ENCODE data around the gene CSHL1. TPM values are rescaled to one million over a fixed set of nuclear protein-coding genes. Genes with fewer than 3 reads are reported as not detected.

CSHL1 gene
- polyA plus RNA-seq, 3 donors = not detected

GRCh38 chr17:63933598-63933997 is 22.5 kb upstream of the CSHL1 start:
- no peaks in the 10 kb centered on the region for H3K79me2 ChIP-seq (ENCODE audit: insufficient read depth, low read length)
- peaks cover 4 to 5% of the 10 kb centered on the region in 2 donors for H3K36me3 Mint-ChIP-seq
- no peak overlapping the region for H3K9ac ChIP-seq (ENCODE audit: insufficient read depth, low read length, poor library complexity, severe bottlenecking)
- TF ChIP-seq CTCF (IDR thresholded peaks at IDR 0.05) = no peak
- peaks cover 0 to 8% of the 10 kb centered on the region in 2 donors for H3K36me3 ChIP-seq (replicated peaks in 1 of 2; ENCODE audit: control insufficient read depth in 1 of 2, insufficient read depth in 2 of 2, low read length in 2 of 2)
- no peaks in the 10 kb centered on the region for H4K20me1 ChIP-seq (ENCODE audit: insufficient read depth, low read length)
- H3K27ac ChIP-seq (ENCODE audit: low read depth in 1 of 2, low read length in 2 of 2) = no peak overlapping the region
- peaks cover 35% of the 10 kb centered on the region for H3K4me1 Mint-ChIP-seq
- H3K9me3 Mint-ChIP-seq = peaks cover 0 to 2% (median 0%) of the 10 kb centered on the region in 7 donors
- H3K9me3 ChIP-seq (replicated peaks in 1 of 2; ENCODE audit: control insufficient read depth in 1 of 2, insufficient read depth in 1 of 2, low read length in 2 of 2) = no peaks in the 10 kb centered on the region
- H3K27me3 Mint-ChIP-seq (ENCODE audit: low read depth in 3 of 3) = peaks cover 4 to 18% (median 9%) of the 10 kb centered on the region in 3 donors
- H3K4me1 ChIP-seq (ENCODE audit: control insufficient read depth in 1 of 2, insufficient read depth in 2 of 2, low read length in 2 of 2) = peaks cover 30 to 37% of the 10 kb centered on the region in 2 donors
- H3K4me2 ChIP-seq (replicated peaks; ENCODE audit: extremely low read depth, low read length, poor library complexity, severe bottlenecking) = no peak overlapping the region
- H3K27me3 ChIP-seq (ENCODE audit: control insufficient read depth in 2 of 2, insufficient read depth in 2 of 2, low read length in 2 of 2) = no peaks in the 10 kb centered on the region
- no peak overlapping the region for H3K4me3 Mint-ChIP-seq
- intact Hi-C loops (cut with micrococcal nuclease) = no loop called here
- H2AFZ ChIP-seq (ENCODE audit: insufficient read depth, low read depth, low read length, poor library complexity, severe bottlenecking) = no peak overlapping the region
- no peak for DNase-seq
- 98% methylated on average over 6 of the region's 8 CpGs for WGBS (ENCODE audit: insufficient coverage)
- H3K27ac Mint-ChIP-seq = peak overlapping the region in 1 of 7 donors; percentile 46
- no peak overlapping the region for H3K4me3 ChIP-seq (replicated peaks in 1 of 3; ENCODE audit: low read depth in 2 of 3, low read length in 3 of 3)

- TF ChIP-seq CTCF (IDR thresholded peaks at IDR 0.05) = no peak
- H3K4me2 ChIP-seq (replicated peaks; ENCODE audit: extremely low read depth, low read length, poor library complexity, severe bottlenecking) = no peak overlapping the region
- DNase-seq = no peak
- peaks cover 30 to 37% of the 10 kb centered on the region in 2 donors for H3K4me1 ChIP-seq (ENCODE audit: control insufficient read depth in 1 of 2, insufficient read depth in 2 of 2, low read length in 2 of 2)
- no peaks in the 10 kb centered on the region for H3K27me3 ChIP-seq (ENCODE audit: control insufficient read depth in 2 of 2, insufficient read depth in 2 of 2, low read length in 2 of 2)
- peaks cover 0 to 8% of the 10 kb centered on the region in 2 donors for H3K36me3 ChIP-seq (replicated peaks in 1 of 2; ENCODE audit: control insufficient read depth in 1 of 2, insufficient read depth in 2 of 2, low read length in 2 of 2)
- H3K9me3 Mint-ChIP-seq = peaks cover 0 to 2% (median 0%) of the 10 kb centered on the region in 7 donors
- peaks cover 4 to 16% (median 9%) of the 10 kb centered on the region in 3 donors for H3K27me3 Mint-ChIP-seq (ENCODE audit: low read depth in 3 of 3)
- 87% methylated on average over 4 of the region's 4 CpGs for WGBS (ENCODE audit: insufficient coverage)
- no peak overlapping the region for H3K9ac ChIP-seq (ENCODE audit: insufficient read depth, low read length, poor library complexity, severe bottlenecking)
- H3K9me3 ChIP-seq (replicated peaks in 1 of 2; ENCODE audit: control insufficient read depth in 1 of 2, insufficient read depth in 1 of 2, low read length in 2 of 2) = no peaks in the 10 kb centered on the region
- H3K27ac Mint-ChIP-seq = peak overlapping the region in 1 of 7 donors; percentile 60
- no peaks in the 10 kb centered on the region for H4K20me1 ChIP-seq (ENCODE audit: insufficient read depth, low read length)
- H3K27ac ChIP-seq (ENCODE audit: low read depth in 1 of 2, low read length in 2 of 2) = no peak overlapping the region
- H3K4me3 Mint-ChIP-seq = peak overlapping the region; percentile 39 to 66
- peak overlapping the region; percentile 78 for H2AFZ ChIP-seq (ENCODE audit: insufficient read depth, low read depth, low read length, poor library complexity, severe bottlenecking)
- H3K4me3 ChIP-seq (replicated peaks in 1 of 3; ENCODE audit: low read depth in 2 of 3, low read length in 3 of 3) = no peak overlapping the region
- intact Hi-C loops (cut with micrococcal nuclease) = no loop called here
- H3K36me3 Mint-ChIP-seq = peaks cover 4 to 5% of the 10 kb centered on the region in 2 donors
- H3K79me2 ChIP-seq (ENCODE audit: insufficient read depth, low read length) = no peaks in the 10 kb centered on the region
- peaks cover 33% of the 10 kb centered on the region for H3K4me1 Mint-ChIP-seq
These were observed 21.7 kb upstream of the CSHL1 start for GRCh38 chr17:63932721-63933120.

Measured in CD14-positive monocyte (primary cell).